Astrocyte (in vitro differentiated cells and primary cell): Measurements from ENCODE around the gene CYP27B1. TPM values are rescaled to one million over a fixed set of nuclear protein-coding genes. Genes with fewer than 3 reads are reported as not detected.

Experiments used
- DNase-seq: peaks from one replicate; pipeline ENCODE4 v3.0.0-alpha.2; 2010; ENCODE audit warnings: low read depth
- FAIRE-seq: peaks from 2 replicates; lab custom pipeline; 2011; peaks lifted over from hg19 to GRCh38; lab: Jason Lieb, UNC
- H2AFZ ChIP-seq: 2 replicates; pipeline ENCODE4 v1.6.0; 2012; ENCODE audit warnings: low read depth, low read length, inconsistent platforms
- H3K27ac ChIP-seq: 2 replicates; pipeline ENCODE4 v1.5.1; 2011; ENCODE audit warnings: low read depth, low read length, inconsistent platforms
- H3K27me3 ChIP-seq: 2 replicates; pipeline ENCODE4 v1.6.0; 2011; ENCODE audit warnings: low read length, inconsistent platforms; ENCODE audit not compliant: insufficient read depth
- H3K36me3 ChIP-seq: 2 replicates; pipeline ENCODE4 v1.5.1; 2011; ENCODE audit warnings: low read length, inconsistent platforms; ENCODE audit not compliant: insufficient read depth
- H3K4me1 ChIP-seq: 2 replicates; pipeline ENCODE4 v1.5.1; 2011; ENCODE audit warnings: low read length, inconsistent platforms; ENCODE audit not compliant: insufficient read depth
- H3K4me2 ChIP-seq: 2 replicates; pipeline ENCODE4 v1.6.0; 2012; ENCODE audit warnings: low read length, inconsistent platforms
- H3K4me3 ChIP-seq: 2 replicates; pipeline ENCODE4 v1.5.1; 2011; ENCODE audit warnings: low read depth, mild to moderate bottlenecking, low read length, inconsistent platforms; ENCODE audit not compliant: insufficient read depth
- H3K79me2 ChIP-seq: 2 replicates; pipeline ENCODE4 v1.6.0; 2012; ENCODE audit warnings: mild to moderate bottlenecking, low read length, inconsistent platforms; ENCODE audit not compliant: insufficient read depth
- H3K9ac ChIP-seq: 2 replicates; pipeline ENCODE4 v1.6.0; 2012; ENCODE audit warnings: mild to moderate bottlenecking, low read length, inconsistent platforms
- H3K9me3 ChIP-seq: 2 replicates; pipeline ENCODE4 v1.5.1; 2012; ENCODE audit warnings: low read depth, mild to moderate bottlenecking, low read length, inconsistent platforms; ENCODE audit not compliant: insufficient read depth
- H4K20me1 ChIP-seq: 2 replicates; pipeline ENCODE4 v1.6.0; 2012; ENCODE audit warnings: low read length, inconsistent platforms; ENCODE audit not compliant: insufficient read depth
- H3K27ac Mint-ChIP-seq: one replicate; pipeline ENCODE4 v1.8.0; 2021; ENCODE audit warnings: mild to moderate bottlenecking, mixed read lengths; ENCODE audit not compliant: unreplicated experiment
- H3K27me3 Mint-ChIP-seq: one replicate; pipeline ENCODE4 v1.8.0; 2021; ENCODE audit warnings: low read depth, mixed read lengths; ENCODE audit not compliant: unreplicated experiment
- H3K36me3 Mint-ChIP-seq: one replicate; pipeline ENCODE4 v1.8.0; 2021; ENCODE audit warnings: low read depth, mixed read lengths; ENCODE audit not compliant: unreplicated experiment
- H3K4me1 Mint-ChIP-seq: one replicate; pipeline ENCODE4 v1.8.0; 2021; ENCODE audit warnings: low read depth, mixed read lengths; ENCODE audit not compliant: unreplicated experiment
- H3K4me3 Mint-ChIP-seq: one replicate; pipeline ENCODE4 v1.8.0; 2021; ENCODE audit warnings: mild to moderate bottlenecking, moderate library complexity, mixed read lengths; ENCODE audit not compliant: unreplicated experiment
- H3K9me3 Mint-ChIP-seq: one replicate; pipeline ENCODE4 v1.8.0; 2021; ENCODE audit warnings: mild to moderate bottlenecking, mixed read lengths; ENCODE audit not compliant: unreplicated experiment
- CTCF ChIP-seq: IDR thresholded peaks from 2 replicates; pipeline ENCODE4 v1.5.1; 2011; ENCODE audit warnings: low read depth, mild to moderate bottlenecking, inconsistent platforms, low read length, moderate library complexity; ENCODE audit not compliant: insufficient read depth
- EZH2 ChIP-seq: IDR thresholded peaks from 2 replicates; pipeline ENCODE4 v1.6.1; 2012; ENCODE audit warnings: mild to moderate bottlenecking, low read length, inconsistent platforms; ENCODE audit not compliant: insufficient read depth
- total RNA-seq: library from RNA; stranded (reverse); gene quantifications from 2 replicates; pipeline ENCODE4 v1.2.1, GENCODE V29; 2021

CYP27B1 gene
- total RNA-seq, 1 donor from 2014 or later, result 1.5 TPM

GRCh38 chr12:57726884-57727757 lies 39.8 kb downstream of the CYP27B1 start:
- Histone ChIP-seq H3K4me3 (peak overlapping the region; percentile 85), H3K4me1 (peaks cover 7% of the 10 kb centered on the region), H3K36me3 (no peaks in the 10 kb centered on the region), H2AFZ (peak overlapping the region; percentile 97), H3K27ac (no peak overlapping the region), H3K9ac (peak overlapping the region; percentile 90), H4K20me1 (peaks cover 8% of the 10 kb centered on the region), H3K79me2 (no peaks in the 10 kb centered on the region), H3K27me3 (peaks cover 27% of the 10 kb centered on the region), H3K4me2 (peak overlapping the region; percentile 99), H3K9me3 (no peaks in the 10 kb centered on the region)
- H3K27ac Mint-ChIP-seq, result no peak overlapping the region
- H3K27me3 Mint-ChIP-seq, result peaks cover 77% of the 10 kb centered on the region
- H3K4me3 Mint-ChIP-seq, result peak overlapping the region; percentile 73
- FAIRE-seq, result no peak
- no peaks in the 10 kb centered on the region for H3K4me1 Mint-ChIP-seq
- DNase-seq, result peak; percentile 20
- TF ChIP-seq EZH2, result peak; percentile 35
- TF ChIP-seq CTCF, result no peak
- H3K9me3 Mint-ChIP-seq, result peaks cover 15% of the 10 kb centered on the region
- peaks cover 6% of the 10 kb centered on the region for H3K36me3 Mint-ChIP-seq

DNA sequence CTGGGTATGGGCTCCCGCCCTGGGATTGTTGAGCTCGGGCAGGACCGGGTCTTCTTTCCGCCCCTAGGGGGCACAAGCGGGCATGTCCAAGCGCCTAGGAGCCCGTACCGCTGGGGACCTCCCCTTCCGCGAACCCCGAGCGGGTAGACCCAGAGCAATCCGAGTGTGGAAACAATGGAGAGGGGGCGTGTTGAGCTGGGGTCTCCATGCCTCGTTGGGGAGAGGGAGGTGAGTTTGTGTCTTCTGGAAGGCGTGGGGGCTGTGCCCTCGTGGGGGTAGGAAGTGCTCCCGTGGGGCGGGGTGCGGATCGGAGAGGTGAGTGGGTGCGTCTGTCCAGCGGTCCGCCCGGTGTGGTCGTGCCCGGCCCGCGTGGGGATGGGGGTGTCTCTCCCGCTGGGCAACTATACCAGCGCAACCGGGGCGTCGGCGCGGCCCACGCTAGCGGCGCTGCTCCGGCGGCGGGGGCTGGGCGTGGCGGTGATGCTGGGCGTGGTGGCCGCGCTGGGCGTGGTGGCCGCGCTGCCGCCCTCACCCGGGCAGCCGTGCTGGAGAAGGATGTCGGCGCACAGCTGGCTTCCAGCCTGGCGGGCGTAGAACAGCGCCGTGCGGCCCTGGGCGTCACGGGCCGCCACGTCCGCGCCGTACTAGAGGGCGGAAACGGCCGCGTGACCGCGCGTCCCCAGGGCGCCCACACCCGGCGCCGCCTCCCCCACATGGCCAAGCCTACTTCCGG lies 40.6 kb downstream of the CYP27B1 start:
- Histone ChIP-seq H3K4me3 (peak overlapping the region; percentile 85), H3K9me3 (no peaks in the 10 kb centered on the region), H3K79me2 (no peaks in the 10 kb centered on the region), H3K9ac (peak overlapping the region; percentile 90), H3K4me2 (peak overlapping the region; percentile 99), H3K27ac (peak overlapping the region; percentile 42), H3K27me3 (peaks cover 24% of the 10 kb centered on the region), H4K20me1 (peaks cover 8% of the 10 kb centered on the region), H3K36me3 (peaks cover 4% of the 10 kb centered on the region), H2AFZ (peak overlapping the region; percentile 97), H3K4me1 (peaks cover 7% of the 10 kb centered on the region)
- Mint-ChIP-seq H3K27ac (peak overlapping the region; percentile 80), H3K27me3 (peaks cover 71% of the 10 kb centered on the region), H3K36me3 (peaks cover 12% of the 10 kb centered on the region), H3K9me3 (peaks cover 12% of the 10 kb centered on the region), H3K4me1 (no peaks in the 10 kb centered on the region), H3K4me3 (peak overlapping the region; percentile 91)
- peak; percentile 50 for DNase-seq
- FAIRE-seq, result no peak
- TF ChIP-seq EZH2, result no peak
- TF ChIP-seq CTCF, result peak; percentile 61
